Measurements from ENCODE around the gene TBX1.
A peak's percentile ranks its signal among the peaks of the same experiment; 100 is the strongest.

The TBX1 gene

GRCh38 chr22:19743081-19743480, 17.5 kb upstream of the TBX1 start:
- no peak overlapping the region for H3K23ac ChIP-seq (ENCODE audit: low read length)
- WGBS (ENCODE audit: extremely low coverage, insufficient coverage, insufficient read length) = no CpG with 5 or more reads among the region's 6 CpGs
- H2BK5ac ChIP-seq (ENCODE audit: low read depth, low read length, poor library complexity) = no peak overlapping the region
- H2AK5ac ChIP-seq (ENCODE audit: low read length) = no peak overlapping the region
- H3K9ac ChIP-seq (ENCODE audit: low read length) = no peak overlapping the region
- H3K79me2 ChIP-seq (ENCODE audit: control insufficient read depth, insufficient read depth, low read length, poor library complexity) = no peaks in the 10 kb centered on the region
- DNase-seq = no peak
- H3K27ac ChIP-seq (ENCODE audit: low read depth, low read length) = no peak overlapping the region
- H4K91ac ChIP-seq (ENCODE audit: low read depth, low read length) = no peak overlapping the region
- no peak overlapping the region for H3K14ac ChIP-seq (ENCODE audit: low read length)
- H4K12ac ChIP-seq (ENCODE audit: low read depth, low read length) = no peak overlapping the region
- H4K8ac ChIP-seq (ENCODE audit: low read depth, low read length) = no peak overlapping the region
- H2BK12ac ChIP-seq (ENCODE audit: low read length) = no peak overlapping the region
- H2BK120ac ChIP-seq (ENCODE audit: insufficient read depth, low read length, poor library complexity) = no peak overlapping the region
- H3K9me3 ChIP-seq (ENCODE audit: insufficient read depth, low read depth, low read length) = peaks cover 2% of the 10 kb centered on the region
- no peak overlapping the region for H3K18ac ChIP-seq (ENCODE audit: low read length)
- no peak overlapping the region for H3K4me2 ChIP-seq (ENCODE audit: low read length)
- no peak overlapping the region for H3K4ac ChIP-seq (ENCODE audit: low read depth, low read length)
- H2AFZ ChIP-seq (ENCODE audit: insufficient read depth, low read length, poor library complexity) = no peak overlapping the region
- no peaks in the 10 kb centered on the region for H3K36me3 ChIP-seq (ENCODE audit: control insufficient read depth in 1 of 2, insufficient read depth in 2 of 2, low read length in 2 of 2)
- peaks cover 11% of the 10 kb centered on the region for H3K79me1 ChIP-seq (ENCODE audit: low read length)
- no peaks in the 10 kb centered on the region for H3K27me3 ChIP-seq (ENCODE audit: insufficient read depth, low read length)
- H3K4me3 ChIP-seq (ENCODE audit: low read depth, low read length) = no peak overlapping the region
- H3K4me1 ChIP-seq (ENCODE audit: control insufficient read depth in 1 of 2, insufficient read depth in 2 of 2, low read length in 2 of 2) = peaks cover 8 to 10% of the 10 kb centered on the region in 2 experiments

GRCh38 chr22:19743651-19744050, 16.9 kb upstream of the TBX1 start:
- Histone ChIP-seq H3K79me2 (ENCODE audit: control insufficient read depth, insufficient read depth, low read length, poor library complexity) (no peaks in the 10 kb centered on the region), H3K36me3 (ENCODE audit: control insufficient read depth in 1 of 2, insufficient read depth in 2 of 2, low read length in 2 of 2) (no peaks in the 10 kb centered on the region), H2AK5ac (ENCODE audit: low read length) (no peak overlapping the region), H2AFZ (ENCODE audit: insufficient read depth, low read length, poor library complexity) (no peak overlapping the region), H3K27me3 (ENCODE audit: insufficient read depth, low read length) (no peaks in the 10 kb centered on the region), H3K9ac (ENCODE audit: low read length) (no peak overlapping the region), H3K27ac (ENCODE audit: low read depth, low read length) (no peak overlapping the region), H4K12ac (ENCODE audit: low read depth, low read length) (no peak overlapping the region), H3K4me1 (ENCODE audit: control insufficient read depth in 1 of 2, insufficient read depth in 2 of 2, low read length in 2 of 2) (peaks cover 8 to 10% of the 10 kb centered on the region in 2 experiments), H3K18ac (ENCODE audit: low read length) (no peak overlapping the region), H3K79me1 (ENCODE audit: low read length) (peaks cover 11% of the 10 kb centered on the region), H3K9me3 (ENCODE audit: insufficient read depth, low read depth, low read length) (peaks cover 2% of the 10 kb centered on the region), H3K4me2 (ENCODE audit: low read length) (no peak overlapping the region), H2BK120ac (ENCODE audit: insufficient read depth, low read length, poor library complexity) (no peak overlapping the region), H2BK5ac (ENCODE audit: low read depth, low read length, poor library complexity) (no peak overlapping the region), H3K14ac (ENCODE audit: low read length) (no peak overlapping the region), H3K4ac (ENCODE audit: low read depth, low read length) (no peak overlapping the region), H2BK12ac (ENCODE audit: low read length) (no peak overlapping the region), H3K23ac (ENCODE audit: low read length) (no peak overlapping the region), H4K8ac (ENCODE audit: low read depth, low read length) (no peak overlapping the region), H4K91ac (ENCODE audit: low read depth, low read length) (no peak overlapping the region), H3K4me3 (ENCODE audit: low read depth, low read length) (no peak overlapping the region)
- DNase-seq = no peak
- no CpG with 5 or more reads among the region's 4 CpGs for WGBS (ENCODE audit: extremely low coverage, insufficient coverage, insufficient read length)

- WGBS (ENCODE audit: extremely low coverage, insufficient coverage, insufficient read length) = no CpG with 5 or more reads among the region's 13 CpGs
- no peak overlapping the region for H3K4me3 ChIP-seq (ENCODE audit: low read depth, low read length)
- H3K9ac ChIP-seq (ENCODE audit: low read length) = no peak overlapping the region
- peaks cover 2% of the 10 kb centered on the region for H3K9me3 ChIP-seq (ENCODE audit: insufficient read depth, low read depth, low read length)
- H3K4ac ChIP-seq (ENCODE audit: low read depth, low read length) = no peak overlapping the region
- peaks cover 8 to 10% of the 10 kb centered on the region in 2 experiments for H3K4me1 ChIP-seq (ENCODE audit: control insufficient read depth in 1 of 2, insufficient read depth in 2 of 2, low read length in 2 of 2)
- H3K18ac ChIP-seq (ENCODE audit: low read length) = no peak overlapping the region
- H3K36me3 ChIP-seq (ENCODE audit: control insufficient read depth in 1 of 2, insufficient read depth in 2 of 2, low read length in 2 of 2) = no peaks in the 10 kb centered on the region
- H2BK120ac ChIP-seq (ENCODE audit: insufficient read depth, low read length, poor library complexity) = no peak overlapping the region
- no peak overlapping the region for H3K27ac ChIP-seq (ENCODE audit: low read depth, low read length)
- H4K8ac ChIP-seq (ENCODE audit: low read depth, low read length) = no peak overlapping the region
- no peak overlapping the region for H3K14ac ChIP-seq (ENCODE audit: low read length)
- no peak overlapping the region for H4K91ac ChIP-seq (ENCODE audit: low read depth, low read length)
- no peak overlapping the region for H2BK12ac ChIP-seq (ENCODE audit: low read length)
- peaks cover 11% of the 10 kb centered on the region for H3K79me1 ChIP-seq (ENCODE audit: low read length)
- no peak overlapping the region for H3K4me2 ChIP-seq (ENCODE audit: low read length)
- no peaks in the 10 kb centered on the region for H3K27me3 ChIP-seq (ENCODE audit: insufficient read depth, low read length)
- H2AFZ ChIP-seq (ENCODE audit: insufficient read depth, low read length, poor library complexity) = no peak overlapping the region
- DNase-seq = no peak
- H3K23ac ChIP-seq (ENCODE audit: low read length) = no peak overlapping the region
- no peak overlapping the region for H2AK5ac ChIP-seq (ENCODE audit: low read length)
- H4K12ac ChIP-seq (ENCODE audit: low read depth, low read length) = no peak overlapping the region
- H3K79me2 ChIP-seq (ENCODE audit: control insufficient read depth, insufficient read depth, low read length, poor library complexity) = no peaks in the 10 kb centered on the region
- H2BK5ac ChIP-seq (ENCODE audit: low read depth, low read length, poor library complexity) = no peak overlapping the region
These were observed 16.1 kb upstream of the TBX1 start for GRCh38 chr22:19744350-19745006.

- WGBS (ENCODE audit: extremely low coverage, insufficient coverage, insufficient read length) = no CpG with 5 or more reads among the region's 24 CpGs
- peak overlapping the region; percentile 27 for H2AK5ac ChIP-seq (ENCODE audit: low read length)
- H4K8ac ChIP-seq (ENCODE audit: low read depth, low read length) = peak overlapping the region; percentile 68
- no peak overlapping the region for H3K4ac ChIP-seq (ENCODE audit: low read depth, low read length)
- H3K9me3 ChIP-seq (ENCODE audit: insufficient read depth, low read depth, low read length) = peaks cover 2% of the 10 kb centered on the region
- H2BK12ac ChIP-seq (ENCODE audit: low read length) = peak overlapping the region; percentile 67
- H3K36me3 ChIP-seq (ENCODE audit: control insufficient read depth in 1 of 2, insufficient read depth in 2 of 2, low read length in 2 of 2) = no peaks in the 10 kb centered on the region
- H3K9ac ChIP-seq (ENCODE audit: low read length) = no peak overlapping the region
- DNase-seq = no peak
- H3K18ac ChIP-seq (ENCODE audit: low read length) = peak overlapping the region; percentile 14
- H3K4me1 ChIP-seq (ENCODE audit: control insufficient read depth in 1 of 2, insufficient read depth in 2 of 2, low read length in 2 of 2) = peaks cover 8 to 10% of the 10 kb centered on the region in 2 experiments
- H3K4me3 ChIP-seq (ENCODE audit: low read depth, low read length) = no peak overlapping the region
- no peaks in the 10 kb centered on the region for H3K27me3 ChIP-seq (ENCODE audit: insufficient read depth, low read length)
- H3K79me2 ChIP-seq (ENCODE audit: control insufficient read depth, insufficient read depth, low read length, poor library complexity) = no peaks in the 10 kb centered on the region
- H4K91ac ChIP-seq (ENCODE audit: low read depth, low read length) = peak overlapping the region; percentile 69
- no peak overlapping the region for H3K23ac ChIP-seq (ENCODE audit: low read length)
- H3K27ac ChIP-seq (ENCODE audit: low read depth, low read length) = peak overlapping the region; percentile 16
- no peak overlapping the region for H3K4me2 ChIP-seq (ENCODE audit: low read length)
- H4K12ac ChIP-seq (ENCODE audit: low read depth, low read length) = no peak overlapping the region
- peak overlapping the region; percentile 15 for H2BK5ac ChIP-seq (ENCODE audit: low read depth, low read length, poor library complexity)
- H3K79me1 ChIP-seq (ENCODE audit: low read length) = peaks cover 11% of the 10 kb centered on the region
- peak overlapping the region; percentile 8 for H2BK120ac ChIP-seq (ENCODE audit: insufficient read depth, low read length, poor library complexity)
- peak overlapping the region; percentile 30 for H3K14ac ChIP-seq (ENCODE audit: low read length)
- H2AFZ ChIP-seq (ENCODE audit: insufficient read depth, low read length, poor library complexity) = peak overlapping the region; percentile 18
These were observed 15.2 kb upstream of the TBX1 start for GRCh38 chr22:19745155-19746101.
